K562 treated with DMSO at 1 percent for 24 hours (cell line): ENCODE data around the gene TESMIN. TPM values are rescaled to one million over a fixed set of nuclear protein-coding genes. Genes with fewer than 3 reads are reported as not detected.

Experiments
- total RNA-seq: library from RNA; unstranded; fragments of 300-600 nt; gene quantifications from 2 replicates; pipeline ENCODE4 v1.2.3, GENCODE V29; 2022; ENCODE audit warnings: low read depth; ENCODE audit not compliant: insufficient read depth

The TESMIN gene, protein sequence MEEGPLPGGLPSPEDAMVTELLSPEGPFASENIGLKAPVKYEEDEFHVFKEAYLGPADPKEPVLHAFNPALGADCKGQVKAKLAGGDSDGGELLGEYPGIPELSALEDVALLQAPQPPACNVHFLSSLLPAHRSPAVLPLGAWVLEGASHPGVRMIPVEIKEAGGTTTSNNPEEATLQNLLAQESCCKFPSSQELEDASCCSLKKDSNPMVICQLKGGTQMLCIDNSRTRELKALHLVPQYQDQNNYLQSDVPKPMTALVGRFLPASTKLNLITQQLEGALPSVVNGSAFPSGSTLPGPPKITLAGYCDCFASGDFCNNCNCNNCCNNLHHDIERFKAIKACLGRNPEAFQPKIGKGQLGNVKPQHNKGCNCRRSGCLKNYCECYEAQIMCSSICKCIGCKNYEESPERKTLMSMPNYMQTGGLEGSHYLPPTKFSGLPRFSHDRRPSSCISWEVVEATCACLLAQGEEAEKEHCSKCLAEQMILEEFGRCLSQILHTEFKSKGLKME
- total RNA-seq = 18.6 and 21.9 TPM in 2 replicates

DNA sequence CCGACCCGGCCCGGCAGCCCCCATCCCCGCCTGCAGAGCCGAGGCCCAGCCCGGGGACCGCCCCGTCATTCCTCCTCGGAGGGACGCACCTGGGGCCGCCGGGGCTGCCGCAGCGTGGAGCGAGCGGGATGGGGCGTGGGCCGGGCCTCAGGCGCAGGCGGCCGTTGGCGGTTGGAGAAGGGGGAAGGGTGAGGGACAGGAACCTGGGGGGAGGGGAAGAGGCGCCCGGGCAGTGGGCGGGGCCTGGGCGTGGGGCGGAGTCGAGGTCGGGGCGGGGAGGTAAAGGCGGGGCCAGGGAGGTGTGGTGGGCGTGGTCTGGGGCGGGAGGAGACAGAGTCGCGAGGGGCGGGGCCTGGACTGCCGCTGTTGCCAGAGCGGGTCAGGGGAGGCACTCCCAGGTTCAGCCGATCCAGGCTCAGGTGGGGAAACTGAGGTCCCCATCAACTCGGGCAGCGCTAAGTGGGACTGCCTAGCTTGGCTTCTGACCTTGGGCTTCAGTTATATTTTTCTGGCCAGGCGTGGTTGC lies at the start of gene TESMIN:
TSS of gene TESMIN (minus strand) at position 190 of the 526 bp plus-strand sequence. CDS start 860 bp downstream, outside the sequence.

DNA sequence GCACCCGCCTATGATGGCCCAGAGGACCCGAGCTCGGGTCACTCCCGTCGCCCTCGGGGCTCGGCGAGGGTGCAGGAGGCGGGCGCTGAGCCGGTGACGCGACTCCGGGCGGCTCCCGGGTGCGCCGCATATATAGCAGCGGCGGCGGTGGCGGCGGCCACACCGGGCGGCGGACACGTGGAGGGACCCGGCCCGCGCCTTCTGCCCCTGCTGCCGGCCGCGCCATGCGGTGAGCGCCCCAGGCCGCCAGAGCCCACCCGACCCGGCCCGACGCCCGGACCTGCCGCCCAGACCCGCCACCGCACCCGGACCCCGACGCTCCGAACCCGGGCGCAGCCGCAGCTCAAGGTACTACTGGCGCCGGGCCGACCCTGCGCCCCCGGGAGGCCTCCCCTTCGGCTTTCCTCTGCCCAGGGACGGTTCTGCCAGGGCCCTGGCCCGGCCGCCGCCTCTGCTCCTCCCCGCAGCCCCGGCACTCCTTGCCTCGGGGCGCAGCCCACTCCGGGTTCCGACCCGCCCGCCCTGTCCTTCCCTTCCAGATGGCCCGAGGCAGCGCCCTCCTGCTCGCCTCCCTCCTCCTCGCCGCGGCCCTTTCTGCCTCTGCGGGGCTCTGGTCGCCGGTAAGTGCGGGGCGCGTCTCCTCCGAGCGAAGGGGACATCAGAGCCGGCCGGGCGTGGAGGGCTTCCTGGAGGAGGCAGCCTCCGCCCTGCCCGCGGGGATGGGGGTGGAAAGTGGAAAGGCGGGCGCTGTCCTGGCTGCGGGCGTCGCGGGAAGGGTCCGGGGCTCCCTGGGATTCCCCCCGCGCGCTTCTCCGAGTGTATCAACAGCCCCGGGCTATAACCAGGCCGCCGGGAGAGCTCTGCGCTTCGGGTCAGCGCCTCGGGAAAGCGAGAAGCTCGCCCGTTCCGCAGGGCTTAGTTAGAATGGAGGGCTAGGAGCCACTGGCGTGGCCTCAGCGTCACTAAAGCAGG lies 66.6 kb downstream of the TESMIN start, which contains the start of gene GAL:
TSS of gene GAL (plus strand) at position 160 of the 972 bp plus-strand sequence. CDS start at position 540, 380 bp downstream.

Other genes starting within 250 kb of the TESMIN start
- 11.7 and 13.8 TPM in 2 replicates for gene GAL, start 67.0 kb downstream of the TESMIN start, total RNA-seq
- 8.9 and 11.9 TPM in 2 replicates for gene CPT1A, start 90.4 kb upstream of the TESMIN start, total RNA-seq
- gene MRPL21, start 152.3 kb upstream of the TESMIN start, total RNA-seq = 142 and 162 TPM in 2 replicates
- gene IGHMBP2, start 152.4 kb upstream of the TESMIN start, total RNA-seq = 17.0 and 17.3 TPM in 2 replicates
- gene MRGPRD, start 229.5 kb upstream of the TESMIN start, total RNA-seq = not detected in 2 replicates